DND-41 (cell line): ENCODE measurements around the gene ESRP2.

ENCODE experiments used
- ATAC-seq: fragments of 200-7000 bp; cut with Tn5 transposase; 3 replicates; pipeline ENCODE4 v1.9.1; 2021; ENCODE audit warnings: low read depth; ENCODE audit not compliant: insufficient read depth
- DNase-seq: peaks from one replicate; pipeline ENCODE4 v3.0.0-alpha.2; 2020
- H2AFZ ChIP-seq: 2 replicates; pipeline ENCODE4 v1.6.0; 2012; ENCODE audit warnings: low read depth, low read length
- H3K27ac ChIP-seq: 2 replicates; pipeline ENCODE4 v1.5.1; 2012; ENCODE audit warnings: low read length, inconsistent platforms
- H3K27me3 ChIP-seq: fragments of 200-600 bp; sonication (generic); 2 replicates; pipeline ENCODE4 v1.6.0; 2012; ENCODE audit warnings: low read length, mild to moderate bottlenecking, inconsistent platforms; ENCODE audit not compliant: insufficient read depth, poor library complexity
- H3K36me3 ChIP-seq: 2 replicates; pipeline ENCODE4 v1.5.1; 2012; ENCODE audit warnings: low read length, inconsistent platforms; ENCODE audit not compliant: insufficient read depth
- H3K4me1 ChIP-seq: 2 replicates; pipeline ENCODE4 v1.5.1; 2012; ENCODE audit warnings: mild to moderate bottlenecking, low read length; ENCODE audit not compliant: insufficient read depth
- H3K4me2 ChIP-seq: 2 replicates; pipeline ENCODE4 v1.6.0; 2012; ENCODE audit warnings: mild to moderate bottlenecking, moderate library complexity, low read length, inconsistent platforms; ENCODE audit not compliant: insufficient read depth
- H3K4me3 ChIP-seq, 2 experiments: fragments of 200-600 bp in 1 of 2; shearing (Covaris generic) in 1 of 2; 2 replicates each; pipeline ENCODE4 v1.5.1; 2012 to 2016; ENCODE audit warnings: inconsistent platforms in 2 of 2, low read length in 2 of 2, mild to moderate bottlenecking in 2 of 2, low read depth in 1 of 2, moderate library complexity in 1 of 2
- H3K79me2 ChIP-seq: 2 replicates; pipeline ENCODE4 v1.6.0; 2012; ENCODE audit warnings: low read length, inconsistent platforms; ENCODE audit not compliant: insufficient read depth
- H3K9ac ChIP-seq: 2 replicates; pipeline ENCODE4 v1.6.0; 2012; ENCODE audit warnings: low read depth, mild to moderate bottlenecking, inconsistent platforms, low read length, moderate library complexity
- H3K9me3 ChIP-seq: 2 replicates; pipeline ENCODE4 v1.5.1; 2012; ENCODE audit warnings: low read length, moderate library complexity, mild to moderate bottlenecking, inconsistent platforms; ENCODE audit not compliant: insufficient read depth, severe bottlenecking
- H4K20me1 ChIP-seq: 2 replicates; pipeline ENCODE4 v1.6.0; 2012; ENCODE audit warnings: low read length; ENCODE audit not compliant: insufficient read depth
- EZH2 ChIP-seq: IDR thresholded peaks from 3 replicates; pipeline ENCODE4 v1.6.1; 2012; ENCODE audit warnings: borderline replicate concordance, low read depth, mild to moderate bottlenecking, moderate library complexity, low read length, inconsistent platforms; ENCODE audit not compliant: severe bottlenecking
- TF ChIP-seq, protein P1 (sequence below): IDR thresholded peaks from 2 replicates; pipeline ENCODE4 v1.5.1; 2012; ENCODE audit warnings: borderline replicate concordance, low read length, moderate library complexity, mild to moderate bottlenecking; ENCODE audit not compliant: poor library complexity, severe bottlenecking; ENCODE audit errors: extremely low read depth

The ESRP2 gene

GRCh38 chr16:68257251-68257905, 21.5 kb upstream of the ESRP2 start:
- Histone ChIP-seq H2AFZ (0 out of 2 replicates have a peak overlapping the region, but pooled peaks have one; percentile 32), H3K36me3 (peaks cover 66% of the 10 kb centered on the region), H3K4me1 (peaks cover 51% of the 10 kb centered on the region), H3K79me2 (peaks cover 12% of the 10 kb centered on the region; the same call in 1 of the 2 replicates), H3K27ac (peak overlapping the region; percentile 97), H3K9ac (peak overlapping the region; percentile 58), H3K4me3 (peak overlapping the region in 1 of 2 experiments; percentile 11; a peak in 1 of 4 replicates), H3K4me2 (peak overlapping the region; percentile 54), H3K9me3 (no peaks in the 10 kb centered on the region), H3K27me3 (no peaks in the 10 kb centered on the region), H4K20me1 (no peaks in the 10 kb centered on the region)
- DNase-seq (peak; percentile 96), ATAC-seq (peak; percentile 96)
- TF ChIP-seq, protein P1, sequence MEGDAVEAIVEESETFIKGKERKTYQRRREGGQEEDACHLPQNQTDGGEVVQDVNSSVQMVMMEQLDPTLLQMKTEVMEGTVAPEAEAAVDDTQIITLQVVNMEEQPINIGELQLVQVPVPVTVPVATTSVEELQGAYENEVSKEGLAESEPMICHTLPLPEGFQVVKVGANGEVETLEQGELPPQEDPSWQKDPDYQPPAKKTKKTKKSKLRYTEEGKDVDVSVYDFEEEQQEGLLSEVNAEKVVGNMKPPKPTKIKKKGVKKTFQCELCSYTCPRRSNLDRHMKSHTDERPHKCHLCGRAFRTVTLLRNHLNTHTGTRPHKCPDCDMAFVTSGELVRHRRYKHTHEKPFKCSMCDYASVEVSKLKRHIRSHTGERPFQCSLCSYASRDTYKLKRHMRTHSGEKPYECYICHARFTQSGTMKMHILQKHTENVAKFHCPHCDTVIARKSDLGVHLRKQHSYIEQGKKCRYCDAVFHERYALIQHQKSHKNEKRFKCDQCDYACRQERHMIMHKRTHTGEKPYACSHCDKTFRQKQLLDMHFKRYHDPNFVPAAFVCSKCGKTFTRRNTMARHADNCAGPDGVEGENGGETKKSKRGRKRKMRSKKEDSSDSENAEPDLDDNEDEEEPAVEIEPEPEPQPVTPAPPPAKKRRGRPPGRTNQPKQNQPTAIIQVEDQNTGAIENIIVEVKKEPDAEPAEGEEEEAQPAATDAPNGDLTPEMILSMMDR = peak; percentile 39
- TF ChIP-seq EZH2 = no peak

DNA sequence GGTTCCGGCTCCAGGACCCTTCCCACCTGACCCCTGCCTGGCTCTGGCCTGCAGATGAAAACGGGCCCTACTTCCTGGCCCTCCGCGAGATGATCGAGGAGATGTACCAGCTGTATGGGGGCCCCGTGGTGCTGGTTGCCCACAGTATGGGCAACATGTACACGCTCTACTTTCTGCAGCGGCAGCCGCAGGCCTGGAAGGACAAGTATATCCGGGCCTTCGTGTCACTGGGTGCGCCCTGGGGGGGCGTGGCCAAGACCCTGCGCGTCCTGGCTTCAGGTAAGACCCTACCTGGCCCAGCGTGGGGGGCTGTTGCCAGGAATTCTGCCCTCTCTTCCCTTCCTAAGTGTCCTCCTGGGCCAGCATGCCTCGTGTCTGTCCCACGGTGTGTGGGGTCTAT, 19.8 kb upstream of the ESRP2 start:
- peaks cover 10% of the 10 kb centered on the region; the same call in 1 of the 2 replicates for H3K79me2 ChIP-seq
- H4K20me1 ChIP-seq = no peaks in the 10 kb centered on the region
- no peak overlapping the region for H3K4me3 ChIP-seq
- no peak overlapping the region for H2AFZ ChIP-seq
- DNase-seq (no peak), ATAC-seq (no peak)
- H3K36me3 ChIP-seq = peaks cover 71% of the 10 kb centered on the region
- peaks cover 42% of the 10 kb centered on the region for H3K4me1 ChIP-seq
- no peaks in the 10 kb centered on the region for H3K27me3 ChIP-seq
- H3K27ac ChIP-seq = peak overlapping the region; percentile 97
- H3K9me3 ChIP-seq = no peaks in the 10 kb centered on the region
- no peak overlapping the region for H3K9ac ChIP-seq
- H3K4me2 ChIP-seq = no peak overlapping the region
- no peak for TF ChIP-seq EZH2
- TF ChIP-seq, protein P1 = no peak

DNA sequence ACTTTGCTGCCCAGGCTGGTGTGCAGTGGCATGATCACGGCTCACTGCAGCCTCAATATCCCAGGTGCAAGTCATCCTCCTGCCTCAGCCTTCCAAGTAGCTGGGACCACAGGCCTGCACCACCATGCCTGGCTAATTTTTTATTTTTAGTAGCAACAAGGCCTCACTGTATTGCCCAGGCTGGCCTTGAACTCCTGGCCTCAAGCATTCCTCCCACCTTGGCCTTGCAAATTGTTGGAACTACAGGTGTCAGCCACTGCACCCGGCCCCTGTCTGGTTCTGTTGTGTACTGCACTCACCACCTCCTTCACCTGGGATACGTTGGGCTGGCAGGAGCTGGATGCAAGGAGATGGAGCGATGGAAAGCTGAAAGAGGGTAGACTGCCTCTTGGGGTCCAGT, 17.8 kb upstream of the ESRP2 start:
- TF ChIP-seq, protein P1 = no peak
- no peak for TF ChIP-seq EZH2
- Histone ChIP-seq H3K4me2 (no peak overlapping the region), H3K36me3 (peaks cover 62% of the 10 kb centered on the region), H4K20me1 (no peaks in the 10 kb centered on the region), H3K9me3 (no peaks in the 10 kb centered on the region), H3K27me3 (no peaks in the 10 kb centered on the region), H3K4me1 (peaks cover 31% of the 10 kb centered on the region), H2AFZ (no peak overlapping the region), H3K4me3 (no peak overlapping the region), H3K27ac (peak overlapping the region; percentile 42; the same call in 1 of the 2 replicates), H3K9ac (no peak overlapping the region), H3K79me2 (peaks cover 7% of the 10 kb centered on the region; the same call in 1 of the 2 replicates)
- no peak for ATAC-seq
- no peak for DNase-seq
